KMS-11 (cell line): ENCODE results near the gene EFL1.

ENCODE experiments used
- H2AFZ ChIP-seq: fragments of 200-600 bp; sonication (generic); 2 replicates; pipeline ENCODE4 v1.6.1; 2016; ENCODE audit warnings: antibody characterized with exemption, mixed run types, low read depth
- H3K27ac ChIP-seq: fragments of 200-600 bp; sonication (generic); 2 replicates; pipeline ENCODE4 v1.6.1; 2016; ENCODE audit warnings: mild to moderate bottlenecking, mixed run types
- H3K27me3 ChIP-seq: fragments of 200-600 bp; sonication (generic); 2 replicates; pipeline ENCODE4 v1.6.1; 2017; ENCODE audit warnings: mild to moderate bottlenecking, low read depth, mixed run types, moderate library complexity; ENCODE audit not compliant: insufficient read depth
- H3K36me3 ChIP-seq: fragments of 200-600 bp; sonication (generic); 2 replicates; pipeline ENCODE4 v1.6.1; 2017; ENCODE audit warnings: mild to moderate bottlenecking, mixed run types; ENCODE audit not compliant: insufficient read depth
- H3K4me1 ChIP-seq: fragments of 200-600 bp; sonication (generic); 2 replicates; pipeline ENCODE4 v1.6.1; 2016; ENCODE audit warnings: mild to moderate bottlenecking, low read depth, mixed run types; ENCODE audit not compliant: poor library complexity, severe bottlenecking
- H3K4me2 ChIP-seq: fragments of 200-600 bp; sonication (generic); 2 replicates; pipeline ENCODE4 v1.7.0; 2016; ENCODE audit warnings: mild to moderate bottlenecking, mixed run types
- H3K4me3 ChIP-seq: fragments of 200-600 bp; sonication (generic); IDR thresholded peaks from 2 replicates; pipeline ENCODE4 v1.6.1; 2017; ENCODE audit warnings: low read depth, low read length, mixed read lengths; ENCODE audit not compliant: insufficient read depth
- H3K79me2 ChIP-seq: fragments of 200-600 bp; sonication (generic); 2 replicates; pipeline ENCODE4 v1.6.1; 2016; ENCODE audit warnings: low read depth, mixed run types; ENCODE audit not compliant: insufficient read depth
- H3K9ac ChIP-seq: fragments of 200-600 bp; sonication (generic); 2 replicates; pipeline ENCODE4 v1.6.1; 2016; ENCODE audit warnings: mild to moderate bottlenecking, mixed run types
- H4K20me1 ChIP-seq: fragments of 200-600 bp; sonication (generic); 2 replicates; pipeline ENCODE4 v1.6.1; 2016; ENCODE audit warnings: mild to moderate bottlenecking, mixed run types; ENCODE audit not compliant: insufficient read depth
- CTCF ChIP-seq: fragments of 200-600 bp; sonication (generic); conservative IDR thresholded peaks from 2 replicates; pipeline ENCODE4 v1.6.1; 2017; ENCODE audit warnings: low read depth, mild to moderate bottlenecking, antibody characterized with exemption, low read length, moderate library complexity, mixed read lengths

EFL1 gene

GRCh38 chr15:82183121-82184031 is 79.2 kb downstream of the EFL1 start:
- Histone ChIP-seq H3K79me2 (no peaks in the 10 kb centered on the region), H3K4me1 (peaks cover 1% of the 10 kb centered on the region), H3K4me2 (no peak overlapping the region), H3K9ac (no peak overlapping the region), H2AFZ (no peak overlapping the region), H3K4me3 (no peak overlapping the region), H3K27me3 (no peaks in the 10 kb centered on the region), H4K20me1 (no peaks in the 10 kb centered on the region), H3K36me3 (no peaks in the 10 kb centered on the region), H3K27ac (no peak overlapping the region)
- no peak for TF ChIP-seq CTCF

- no peaks in the 10 kb centered on the region for H4K20me1 ChIP-seq
- no peak overlapping the region for H3K4me3 ChIP-seq
- peaks cover 8% of the 10 kb centered on the region for H3K4me1 ChIP-seq
- H3K36me3 ChIP-seq = no peaks in the 10 kb centered on the region
- no peak overlapping the region for H3K4me2 ChIP-seq
- no peak overlapping the region for H3K27ac ChIP-seq
- H3K27me3 ChIP-seq = no peaks in the 10 kb centered on the region
- no peak overlapping the region for H2AFZ ChIP-seq
- H3K79me2 ChIP-seq = no peaks in the 10 kb centered on the region
- TF ChIP-seq CTCF = no peak
- H3K9ac ChIP-seq = no peak overlapping the region
Measured at GRCh38 chr15:82181371-82181770, 81.2 kb downstream of the EFL1 start.

GRCh38 chr15:82178061-82178460 is 84.5 kb downstream of the EFL1 start:
- no peak overlapping the region for H3K9ac ChIP-seq
- no peak for TF ChIP-seq CTCF
- no peaks in the 10 kb centered on the region for H4K20me1 ChIP-seq
- H3K4me2 ChIP-seq = no peak overlapping the region
- H3K36me3 ChIP-seq = no peaks in the 10 kb centered on the region
- no peaks in the 10 kb centered on the region for H3K79me2 ChIP-seq
- H3K27ac ChIP-seq = no peak overlapping the region
- no peak overlapping the region for H2AFZ ChIP-seq
- no peak overlapping the region for H3K4me3 ChIP-seq
- peaks cover 11% of the 10 kb centered on the region for H3K4me1 ChIP-seq
- H3K27me3 ChIP-seq = no peaks in the 10 kb centered on the region

- H3K4me1 ChIP-seq = peaks cover 11% of the 10 kb centered on the region
- no peaks in the 10 kb centered on the region for H3K27me3 ChIP-seq
- H3K9ac ChIP-seq = no peak overlapping the region
- no peaks in the 10 kb centered on the region for H4K20me1 ChIP-seq
- H2AFZ ChIP-seq = no peak overlapping the region
- H3K4me3 ChIP-seq = no peak overlapping the region
- H3K4me2 ChIP-seq = no peak overlapping the region
- TF ChIP-seq CTCF = no peak
- no peaks in the 10 kb centered on the region for H3K36me3 ChIP-seq
- H3K79me2 ChIP-seq = no peaks in the 10 kb centered on the region
- no peak overlapping the region for H3K27ac ChIP-seq
Measured at GRCh38 chr15:82177291-82178010, 85.1 kb downstream of the EFL1 start.
